ENCODE data around the gene METTL1. TPM values are rescaled to one million over a fixed set of nuclear protein-coding genes. Genes with fewer than 3 reads are reported as not detected.

The METTL1 gene
- total and polyA plus RNA-seq, 8 donors: 4.4 to 37.9 (median 15.4) TPM

DNA sequence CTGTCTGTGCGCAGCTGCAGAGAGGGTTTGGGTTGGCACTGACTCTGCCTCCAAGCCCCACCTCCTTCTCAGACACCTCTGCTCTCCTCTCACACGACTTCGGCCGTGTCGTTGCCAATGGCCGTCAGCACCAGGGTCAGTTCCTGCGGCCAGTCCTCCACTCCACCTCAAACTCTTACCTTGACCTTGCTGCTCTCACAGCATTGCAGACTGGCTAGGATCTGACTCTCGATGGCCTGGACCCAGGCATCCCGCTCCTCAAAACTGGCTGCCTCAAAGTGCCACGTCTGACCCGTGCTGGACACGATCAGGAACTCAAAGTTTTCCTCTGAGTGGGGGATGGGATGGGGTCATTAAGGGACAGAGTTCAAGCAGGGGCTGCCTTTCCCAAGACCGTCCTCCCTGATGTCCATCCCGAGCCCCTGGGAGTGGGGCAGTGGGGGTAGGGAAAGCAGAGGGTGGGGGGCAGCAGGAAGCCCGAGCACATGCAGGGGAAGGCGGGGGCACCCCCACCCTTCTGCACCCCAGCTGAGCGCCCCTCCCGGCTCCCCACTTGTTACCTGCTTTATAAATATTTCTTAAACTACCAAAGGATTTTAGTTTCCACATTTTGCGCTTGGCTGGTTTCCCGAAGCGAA is 44.0 kb downstream of the METTL1 start:
- peaks cover 19 to 27% (median 22%) of the 10 kb centered on the region in 4 donors for H3K4me1 ChIP-seq
- 43 to 58% (median 48%) methylated on average over 21 of the region's 21 CpGs for WGBS, 5 donors
- H3K4me3 ChIP-seq: no peak overlapping the region
- H3K27ac ChIP-seq: no peak overlapping the region
- no peak for TF ChIP-seq POLR2A (IDR thresholded peaks at IDR 0.05)
- TF ChIP-seq, protein P1, sequence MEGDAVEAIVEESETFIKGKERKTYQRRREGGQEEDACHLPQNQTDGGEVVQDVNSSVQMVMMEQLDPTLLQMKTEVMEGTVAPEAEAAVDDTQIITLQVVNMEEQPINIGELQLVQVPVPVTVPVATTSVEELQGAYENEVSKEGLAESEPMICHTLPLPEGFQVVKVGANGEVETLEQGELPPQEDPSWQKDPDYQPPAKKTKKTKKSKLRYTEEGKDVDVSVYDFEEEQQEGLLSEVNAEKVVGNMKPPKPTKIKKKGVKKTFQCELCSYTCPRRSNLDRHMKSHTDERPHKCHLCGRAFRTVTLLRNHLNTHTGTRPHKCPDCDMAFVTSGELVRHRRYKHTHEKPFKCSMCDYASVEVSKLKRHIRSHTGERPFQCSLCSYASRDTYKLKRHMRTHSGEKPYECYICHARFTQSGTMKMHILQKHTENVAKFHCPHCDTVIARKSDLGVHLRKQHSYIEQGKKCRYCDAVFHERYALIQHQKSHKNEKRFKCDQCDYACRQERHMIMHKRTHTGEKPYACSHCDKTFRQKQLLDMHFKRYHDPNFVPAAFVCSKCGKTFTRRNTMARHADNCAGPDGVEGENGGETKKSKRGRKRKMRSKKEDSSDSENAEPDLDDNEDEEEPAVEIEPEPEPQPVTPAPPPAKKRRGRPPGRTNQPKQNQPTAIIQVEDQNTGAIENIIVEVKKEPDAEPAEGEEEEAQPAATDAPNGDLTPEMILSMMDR (IDR thresholded peaks at IDR 0.05): no peak
- no peak for TF ChIP-seq POLR2AphosphoS5 (IDR thresholded peaks at IDR 0.05)
- TF ChIP-seq EP300 (IDR thresholded peaks at IDR 0.05): no peak
- intact Hi-C loops (cut with DNase I; ENCODE audit: low total_unique reads): no loop called here
- H3K36me3 ChIP-seq: peaks cover 0 to 42% (median 5%) of the 10 kb centered on the region in 4 donors
- DNase-seq: peak in 1 of 2 donors; percentile 42
- peaks cover 0 to 78% (median 0%) of the 10 kb centered on the region in 3 donors for H3K27me3 ChIP-seq
- H3K9me3 ChIP-seq: no peaks in the 10 kb centered on the region

DNA sequence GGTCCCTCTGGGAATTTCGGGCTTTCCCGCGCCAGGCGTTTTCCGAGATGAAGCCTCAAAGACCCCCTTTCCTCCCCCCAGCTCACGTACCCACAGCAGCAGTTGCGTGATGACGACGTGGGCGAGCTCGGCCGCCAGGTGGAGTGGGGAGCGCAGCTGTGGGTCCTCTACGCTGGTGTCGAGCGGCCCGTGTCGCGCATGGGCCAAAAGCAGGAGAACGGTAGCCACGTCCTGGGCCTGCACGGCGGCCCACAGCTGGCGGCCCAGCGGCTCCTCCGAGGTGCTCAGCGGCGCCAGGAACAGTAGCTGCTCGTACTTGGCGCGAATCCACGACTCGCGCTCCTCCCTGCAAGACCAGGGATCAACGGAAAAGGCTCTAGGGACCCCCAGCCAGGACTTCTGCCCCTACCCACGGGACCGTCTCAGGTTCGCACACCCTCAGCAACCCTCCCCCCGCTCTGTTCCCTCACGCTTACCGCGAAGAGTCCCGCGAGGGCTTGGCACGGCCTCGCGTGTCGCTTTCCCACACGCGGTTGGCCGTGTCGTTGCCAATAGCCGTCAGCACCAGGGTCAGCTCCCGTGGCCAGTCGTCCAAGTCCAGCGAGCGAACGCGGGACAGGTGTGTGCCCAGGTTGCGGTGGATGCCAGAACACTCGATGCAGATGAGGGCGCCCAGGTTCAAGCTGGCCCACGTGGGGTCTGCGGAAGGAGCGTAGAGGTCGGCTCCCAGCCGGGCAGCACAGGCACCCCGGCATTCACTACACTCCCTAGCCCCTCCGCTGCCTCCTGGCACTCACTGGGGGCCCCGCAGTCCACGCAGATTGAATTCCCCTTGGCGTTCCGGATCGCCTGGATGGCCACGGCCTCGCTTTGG is 44.8 kb downstream of the METTL1 start:
- TF ChIP-seq, protein P1 (IDR thresholded peaks at IDR 0.05): peak in 4 of 7 experiments; percentile 13 to 35 (median 30)
- no peak for TF ChIP-seq POLR2A (IDR thresholded peaks at IDR 0.05)
- WGBS, 5 donors: 24 to 35% (median 30%) methylated on average over 50 to 76 of the region's 76 CpGs
- peak overlapping the region; percentile 10 to 75 (median 67) for H3K27ac ChIP-seq
- H3K36me3 ChIP-seq: peaks cover 0 to 36% (median 5%) of the 10 kb centered on the region in 4 donors
- H3K4me1 ChIP-seq: peaks cover 19 to 27% (median 22%) of the 10 kb centered on the region in 4 donors
- intact Hi-C loops (cut with DNase I; ENCODE audit: low total_unique reads): no loop called here
- H3K9me3 ChIP-seq: no peaks in the 10 kb centered on the region
- DNase-seq: peak; percentile 47 to 70
- H3K4me3 ChIP-seq: peak overlapping the region; percentile 55 to 68 (median 60)
- peaks cover 0 to 72% (median 0%) of the 10 kb centered on the region in 3 donors for H3K27me3 ChIP-seq

DNA sequence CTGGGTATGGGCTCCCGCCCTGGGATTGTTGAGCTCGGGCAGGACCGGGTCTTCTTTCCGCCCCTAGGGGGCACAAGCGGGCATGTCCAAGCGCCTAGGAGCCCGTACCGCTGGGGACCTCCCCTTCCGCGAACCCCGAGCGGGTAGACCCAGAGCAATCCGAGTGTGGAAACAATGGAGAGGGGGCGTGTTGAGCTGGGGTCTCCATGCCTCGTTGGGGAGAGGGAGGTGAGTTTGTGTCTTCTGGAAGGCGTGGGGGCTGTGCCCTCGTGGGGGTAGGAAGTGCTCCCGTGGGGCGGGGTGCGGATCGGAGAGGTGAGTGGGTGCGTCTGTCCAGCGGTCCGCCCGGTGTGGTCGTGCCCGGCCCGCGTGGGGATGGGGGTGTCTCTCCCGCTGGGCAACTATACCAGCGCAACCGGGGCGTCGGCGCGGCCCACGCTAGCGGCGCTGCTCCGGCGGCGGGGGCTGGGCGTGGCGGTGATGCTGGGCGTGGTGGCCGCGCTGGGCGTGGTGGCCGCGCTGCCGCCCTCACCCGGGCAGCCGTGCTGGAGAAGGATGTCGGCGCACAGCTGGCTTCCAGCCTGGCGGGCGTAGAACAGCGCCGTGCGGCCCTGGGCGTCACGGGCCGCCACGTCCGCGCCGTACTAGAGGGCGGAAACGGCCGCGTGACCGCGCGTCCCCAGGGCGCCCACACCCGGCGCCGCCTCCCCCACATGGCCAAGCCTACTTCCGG is 45.6 kb downstream of the METTL1 start:
- WGBS, 5 donors: 12 to 29% (median 16%) methylated on average over 35 to 79 of the region's 79 CpGs
- Histone ChIP-seq H3K27me3 (peaks cover 0 to 67% (median 0%) of the 10 kb centered on the region in 3 donors), H3K4me3 (peak overlapping the region; percentile 55 to 68 (median 60)), H3K4me1 (peaks cover 19 to 27% (median 22%) of the 10 kb centered on the region in 4 donors), H3K36me3 (peaks cover under 1 to 39% (median 13%) of the 10 kb centered on the region in 4 donors), H3K9me3 (no peaks in the 10 kb centered on the region), H3K27ac (peak overlapping the region; percentile 10 to 75 (median 67))
- TF ChIP-seq EP300 (IDR thresholded peaks at IDR 0.05): no peak
- TF ChIP-seq POLR2AphosphoS5 (IDR thresholded peaks at IDR 0.05): peak in 1 of 3 donors; percentile 2
- no peak for TF ChIP-seq POLR2A (IDR thresholded peaks at IDR 0.05)
- TF ChIP-seq, protein P1 (IDR thresholded peaks at IDR 0.05): peak in 5 of 7 experiments; percentile 33 to 68 (median 50)
- peak; percentile 74 to 94 for DNase-seq
- intact Hi-C loops (cut with DNase I; ENCODE audit: low total_unique reads): no loop called here

DNA sequence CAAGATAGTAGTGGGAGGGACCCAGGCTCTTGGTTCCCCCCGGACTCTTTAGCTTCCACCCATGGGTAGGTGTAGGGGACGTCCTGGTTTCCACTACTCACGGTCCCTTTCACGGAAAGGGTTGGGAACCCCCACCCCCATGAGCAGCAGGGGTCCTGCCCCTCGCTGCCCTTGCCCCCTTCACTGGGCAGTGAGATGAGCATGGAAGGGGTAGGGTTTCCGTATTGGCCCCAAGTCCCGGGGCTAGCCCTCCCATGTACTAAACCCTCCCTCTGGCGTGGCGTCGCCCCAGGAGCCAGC is 46.1 kb downstream of the METTL1 start:
- Histone ChIP-seq H3K36me3 (peaks cover 6 to 40% (median 18%) of the 10 kb centered on the region in 4 donors), H3K9me3 (no peaks in the 10 kb centered on the region), H3K27ac (peak overlapping the region in 3 of 5 donors; percentile 65 to 75 (median 67)), H3K4me1 (peaks cover 19 to 27% (median 22%) of the 10 kb centered on the region in 4 donors), H3K27me3 (peaks cover 0 to 62% (median 0%) of the 10 kb centered on the region in 3 donors), H3K4me3 (peak overlapping the region; percentile 55 to 68 (median 60))
- WGBS, 5 donors: 10 to 58% (median 19%) methylated on average over 2 to 10 of the region's 10 CpGs
- intact Hi-C loops (cut with DNase I; ENCODE audit: low total_unique reads): no loop called here
- TF ChIP-seq POLR2AphosphoS5 (IDR thresholded peaks at IDR 0.05): no peak
- no peak for TF ChIP-seq POLR2A (IDR thresholded peaks at IDR 0.05)
- TF ChIP-seq EP300 (IDR thresholded peaks at IDR 0.05): no peak
- TF ChIP-seq, protein P1 (IDR thresholded peaks at IDR 0.05): no peak
- DNase-seq: no peak
